Activated naive CD8-positive, alpha-beta T cell treated with anti-CD3 and anti-CD28 coated beads, Interleukin-2, amount 50 U/mL, for 24 hours (primary cell): ENCODE data around the gene ACAN.

Experiments
- ATAC-seq: fragments of 150-1000 bp; cut with Tn5 transposase; one replicate; pipeline ENCODE4 v1.10.0; 2021
- DNase-seq: peaks from one replicate; pipeline ENCODE4 v3.0.0; 2021
- H3K27ac Mint-ChIP-seq: one replicate; pipeline ENCODE4 v1.8.0; 2021; ENCODE audit warnings: mild to moderate bottlenecking, mixed read lengths
- H3K27me3 Mint-ChIP-seq: one replicate; pipeline ENCODE4 v1.8.0; 2021; ENCODE audit warnings: mixed read lengths
- H3K36me3 Mint-ChIP-seq: one replicate; pipeline ENCODE4 v1.8.0; 2021; ENCODE audit warnings: low read depth, mixed read lengths
- H3K4me1 Mint-ChIP-seq: one replicate; pipeline ENCODE4 v1.8.0; 2021; ENCODE audit warnings: mixed read lengths
- H3K4me3 Mint-ChIP-seq: one replicate; pipeline ENCODE4 v1.8.0; 2021; ENCODE audit warnings: mild to moderate bottlenecking, moderate library complexity, mixed read lengths
- H3K9me3 Mint-ChIP-seq: one replicate; pipeline ENCODE4 v1.8.0; 2021; ENCODE audit warnings: mixed read lengths

ACAN gene

GRCh38 chr15:88842156-88842555 lies 38.9 kb downstream of the ACAN start:
- Mint-ChIP-seq H3K4me3 (no peak overlapping the region), H3K4me1 (peaks cover 14% of the 10 kb centered on the region), H3K36me3 (no peaks in the 10 kb centered on the region), H3K27me3 (no peaks in the 10 kb centered on the region), H3K27ac (no peak overlapping the region), H3K9me3 (no peaks in the 10 kb centered on the region)
- no peak for ATAC-seq
- DNase-seq = no peak

DNA sequence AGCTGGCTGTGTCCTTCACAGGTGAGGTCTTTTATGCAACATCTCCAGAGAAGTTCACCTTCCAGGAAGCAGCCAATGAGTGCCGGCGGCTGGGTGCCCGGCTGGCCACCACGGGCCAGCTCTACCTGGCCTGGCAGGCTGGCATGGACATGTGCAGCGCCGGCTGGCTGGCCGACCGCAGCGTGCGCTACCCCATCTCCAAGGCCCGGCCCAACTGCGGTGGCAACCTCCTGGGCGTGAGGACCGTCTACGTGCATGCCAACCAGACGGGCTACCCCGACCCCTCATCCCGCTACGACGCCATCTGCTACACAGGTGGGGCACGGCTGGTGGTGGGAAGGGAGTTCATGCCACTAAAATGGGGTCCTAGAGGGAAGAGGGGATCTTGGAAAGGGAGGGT lies 40.1 kb downstream of the ACAN start:
- Mint-ChIP-seq H3K9me3 (no peaks in the 10 kb centered on the region), H3K4me1 (peaks cover 14% of the 10 kb centered on the region), H3K27me3 (no peaks in the 10 kb centered on the region), H3K27ac (no peak overlapping the region), H3K4me3 (no peak overlapping the region), H3K36me3 (no peaks in the 10 kb centered on the region)
- ATAC-seq (no peak), DNase-seq (no peak)

GRCh38 chr15:88844749-88845386 lies 41.6 kb downstream of the ACAN start:
- Mint-ChIP-seq H3K36me3 (no peaks in the 10 kb centered on the region), H3K27ac (peak overlapping the region; percentile 62), H3K4me3 (no peak overlapping the region), H3K4me1 (peaks cover 14% of the 10 kb centered on the region), H3K9me3 (no peaks in the 10 kb centered on the region), H3K27me3 (no peaks in the 10 kb centered on the region)
- peak; percentile 78 for ATAC-seq
- no peak for DNase-seq

GRCh38 chr15:88845616-88846015 lies 42.4 kb downstream of the ACAN start:
- DNase-seq (no peak), ATAC-seq (no peak)
- Mint-ChIP-seq H3K4me1 (peaks cover 14% of the 10 kb centered on the region), H3K27ac (no peak overlapping the region), H3K27me3 (no peaks in the 10 kb centered on the region), H3K36me3 (no peaks in the 10 kb centered on the region), H3K4me3 (no peak overlapping the region), H3K9me3 (no peaks in the 10 kb centered on the region)

DNA sequence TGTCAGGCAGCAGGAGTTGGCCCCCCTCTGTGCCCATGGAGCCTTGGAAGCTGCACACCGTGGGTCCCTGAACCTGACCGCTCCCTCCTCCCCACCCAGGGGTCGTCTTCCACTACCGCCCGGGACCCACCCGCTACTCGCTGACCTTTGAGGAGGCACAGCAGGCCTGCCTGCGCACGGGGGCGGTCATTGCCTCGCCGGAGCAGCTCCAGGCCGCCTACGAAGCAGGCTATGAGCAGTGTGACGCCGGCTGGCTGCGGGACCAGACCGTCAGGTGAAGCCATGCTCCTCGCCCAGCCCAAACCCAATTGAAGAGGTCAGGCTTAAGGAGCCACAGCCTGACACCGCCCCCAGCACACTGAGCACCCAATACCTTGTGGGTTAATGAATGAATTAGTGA lies 43.9 kb downstream of the ACAN start:
- Mint-ChIP-seq H3K36me3 (no peaks in the 10 kb centered on the region), H3K4me3 (no peak overlapping the region), H3K9me3 (no peaks in the 10 kb centered on the region), H3K27ac (no peak overlapping the region), H3K4me1 (peaks cover 14% of the 10 kb centered on the region), H3K27me3 (peaks cover 3% of the 10 kb centered on the region)
- ATAC-seq (no peak), DNase-seq (no peak)

- Mint-ChIP-seq H3K9me3 (no peaks in the 10 kb centered on the region), H3K4me1 (peaks cover 14% of the 10 kb centered on the region), H3K36me3 (no peaks in the 10 kb centered on the region), H3K27me3 (peaks cover 3% of the 10 kb centered on the region), H3K27ac (no peak overlapping the region), H3K4me3 (no peak overlapping the region)
- ATAC-seq = no peak
- DNase-seq = no peak
These were observed 45.0 kb downstream of the ACAN start for GRCh38 chr15:88848203-88848602.

DNA sequence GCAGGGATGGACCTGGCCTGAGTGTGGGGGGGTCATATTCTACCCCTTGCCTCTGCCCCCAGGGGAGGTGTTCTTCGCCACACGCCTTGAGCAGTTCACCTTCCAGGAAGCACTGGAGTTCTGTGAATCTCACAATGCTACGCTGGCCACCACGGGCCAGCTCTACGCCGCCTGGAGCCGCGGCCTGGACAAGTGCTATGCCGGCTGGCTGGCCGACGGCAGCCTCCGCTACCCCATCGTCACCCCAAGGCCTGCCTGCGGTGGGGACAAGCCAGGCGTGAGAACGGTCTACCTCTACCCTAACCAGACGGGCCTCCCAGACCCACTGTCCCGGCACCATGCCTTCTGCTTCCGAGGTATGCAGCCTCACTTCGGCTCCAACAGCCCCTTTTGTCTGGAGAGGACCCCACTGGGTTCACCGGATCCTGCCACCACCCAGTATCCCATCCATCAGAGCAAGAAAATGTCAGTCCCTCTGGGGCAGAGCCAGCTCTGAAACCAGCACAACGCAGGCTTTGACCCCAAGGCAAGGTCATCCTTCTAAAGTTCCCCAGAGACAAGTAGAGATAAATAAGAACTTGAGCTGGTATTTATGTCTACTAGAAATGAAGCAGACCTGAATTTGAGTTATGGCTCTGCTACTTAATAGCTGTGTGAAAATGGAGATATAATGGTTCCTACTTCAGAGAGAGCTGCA lies 46.3 kb downstream of the ACAN start:
- H3K27me3 Mint-ChIP-seq = peaks cover 3% of the 10 kb centered on the region
- DNase-seq (no peak), ATAC-seq (no peak)
- peaks cover 9% of the 10 kb centered on the region for H3K4me1 Mint-ChIP-seq
- peaks cover 1% of the 10 kb centered on the region for H3K36me3 Mint-ChIP-seq
- no peak overlapping the region for H3K4me3 Mint-ChIP-seq
- peaks cover 8% of the 10 kb centered on the region for H3K9me3 Mint-ChIP-seq
- no peak overlapping the region for H3K27ac Mint-ChIP-seq

- no peak for ATAC-seq
- Mint-ChIP-seq H3K4me3 (no peak overlapping the region), H3K27me3 (peaks cover 3% of the 10 kb centered on the region), H3K9me3 (peaks cover 11% of the 10 kb centered on the region), H3K4me1 (no peaks in the 10 kb centered on the region), H3K36me3 (peaks cover 4% of the 10 kb centered on the region), H3K27ac (no peak overlapping the region)
- DNase-seq = no peak
These were observed 49.2 kb downstream of the ACAN start for GRCh38 chr15:88852476-88852875.

DNA sequence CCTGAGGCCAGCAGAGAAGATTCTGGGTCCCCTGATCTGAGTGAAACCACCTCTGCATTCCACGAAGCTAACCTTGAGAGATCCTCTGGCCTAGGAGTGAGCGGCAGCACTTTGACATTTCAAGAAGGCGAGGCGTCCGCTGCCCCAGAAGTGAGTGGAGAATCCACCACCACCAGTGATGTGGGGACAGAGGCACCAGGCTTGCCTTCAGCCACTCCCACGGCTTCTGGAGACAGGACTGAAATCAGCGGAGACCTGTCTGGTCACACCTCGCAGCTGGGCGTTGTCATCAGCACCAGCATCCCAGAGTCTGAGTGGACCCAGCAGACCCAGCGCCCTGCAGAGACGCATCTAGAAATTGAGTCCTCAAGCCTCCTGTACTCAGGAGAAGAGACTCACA lies 55.7 kb downstream of the ACAN start:
- H3K9me3 Mint-ChIP-seq = peaks cover 7% of the 10 kb centered on the region
- no peak overlapping the region for H3K4me3 Mint-ChIP-seq
- H3K36me3 Mint-ChIP-seq = peaks cover 4% of the 10 kb centered on the region
- H3K27ac Mint-ChIP-seq = no peak overlapping the region
- no peaks in the 10 kb centered on the region for H3K27me3 Mint-ChIP-seq
- ATAC-seq = no peak
- no peaks in the 10 kb centered on the region for H3K4me1 Mint-ChIP-seq
- no peak for DNase-seq

DNA sequence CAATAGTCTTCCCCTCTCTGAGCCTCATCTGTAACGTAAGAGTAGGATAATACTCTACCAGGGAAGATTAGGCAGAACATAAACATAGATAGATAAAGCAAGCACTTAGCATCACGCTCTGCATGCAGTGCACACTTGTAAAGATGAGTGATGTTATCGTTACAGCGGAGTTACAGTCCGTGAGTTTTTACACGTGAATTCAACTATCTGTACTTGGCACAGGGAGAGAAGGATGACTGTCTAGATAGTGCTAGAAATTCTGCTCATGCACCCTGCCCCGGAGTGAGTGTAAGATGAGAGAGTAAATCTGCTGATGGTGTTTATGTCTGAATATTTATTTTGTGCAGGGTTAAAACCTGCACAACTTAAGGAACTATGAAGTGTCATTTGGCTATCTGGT lies 56.3 kb downstream of the ACAN start:
- Mint-ChIP-seq H3K27ac (no peak overlapping the region), H3K36me3 (peaks cover 3% of the 10 kb centered on the region), H3K4me3 (no peak overlapping the region), H3K4me1 (no peaks in the 10 kb centered on the region), H3K27me3 (no peaks in the 10 kb centered on the region), H3K9me3 (peaks cover 3% of the 10 kb centered on the region)
- DNase-seq (no peak), ATAC-seq (no peak)

DNA sequence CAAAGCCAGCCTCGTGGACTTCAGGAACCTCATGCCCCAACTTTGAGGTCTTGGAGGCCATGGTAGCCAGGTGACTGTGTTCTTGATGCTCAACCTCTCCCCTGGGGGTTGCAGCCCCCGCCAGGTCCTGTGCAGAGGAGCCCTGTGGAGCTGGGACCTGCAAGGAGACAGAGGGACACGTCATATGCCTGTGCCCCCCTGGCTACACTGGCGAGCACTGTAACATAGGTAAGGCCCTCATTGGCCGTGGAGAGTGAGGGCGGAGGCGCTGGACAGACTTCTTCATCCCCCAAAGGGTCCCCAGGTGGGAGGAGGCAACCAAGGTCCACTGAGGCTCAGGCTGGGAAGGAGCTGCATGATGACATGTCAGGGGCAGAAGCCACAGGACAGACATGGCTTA lies 57.0 kb downstream of the ACAN start:
- Mint-ChIP-seq H3K4me3 (no peak overlapping the region), H3K36me3 (no peaks in the 10 kb centered on the region), H3K27me3 (no peaks in the 10 kb centered on the region), H3K27ac (no peak overlapping the region), H3K9me3 (no peaks in the 10 kb centered on the region), H3K4me1 (no peaks in the 10 kb centered on the region)
- ATAC-seq = no peak
- no peak for DNase-seq

- no peaks in the 10 kb centered on the region for H3K9me3 Mint-ChIP-seq
- no peaks in the 10 kb centered on the region for H3K36me3 Mint-ChIP-seq
- no peak overlapping the region for H3K4me3 Mint-ChIP-seq
- H3K27me3 Mint-ChIP-seq = no peaks in the 10 kb centered on the region
- no peaks in the 10 kb centered on the region for H3K4me1 Mint-ChIP-seq
- H3K27ac Mint-ChIP-seq = no peak overlapping the region
- ATAC-seq (no peak), DNase-seq (no peak)
These were observed 60.2 kb downstream of the ACAN start for GRCh38 chr15:88863412-88863811.

DNA sequence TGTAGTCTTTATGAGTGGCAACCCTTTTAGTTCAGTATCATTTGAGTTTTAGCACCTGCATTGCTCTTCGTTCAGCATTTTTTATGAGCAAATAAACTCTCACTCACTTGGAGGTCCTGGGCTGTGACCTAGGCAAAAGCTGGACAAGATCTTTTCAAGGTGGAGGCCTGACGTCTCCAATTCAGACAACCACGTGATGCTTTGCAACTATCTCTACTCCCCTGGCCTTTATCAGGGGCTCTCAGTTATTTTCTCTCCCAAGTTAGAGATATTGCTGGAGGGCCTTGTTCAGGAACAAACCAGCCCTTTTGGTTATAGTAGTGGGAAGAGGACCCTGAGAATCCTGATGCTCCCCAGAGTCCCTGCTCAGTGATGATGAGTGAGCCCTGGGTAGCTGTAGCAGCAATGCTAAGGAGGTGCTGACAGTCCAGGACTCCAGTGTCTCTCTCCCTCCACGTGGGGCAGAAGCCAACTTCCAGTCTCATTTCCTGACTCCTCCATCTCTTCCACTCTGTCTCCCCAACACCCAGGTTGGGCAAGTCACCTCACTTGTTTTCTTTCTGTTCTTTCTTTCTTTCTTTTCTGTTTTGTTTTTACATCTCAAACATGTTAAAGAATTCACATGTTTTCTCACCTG lies 61.7 kb downstream of the ACAN start:
- no peaks in the 10 kb centered on the region for H3K36me3 Mint-ChIP-seq
- no peaks in the 10 kb centered on the region for H3K27me3 Mint-ChIP-seq
- H3K27ac Mint-ChIP-seq = no peak overlapping the region
- no peak for ATAC-seq
- no peak overlapping the region for H3K4me3 Mint-ChIP-seq
- no peaks in the 10 kb centered on the region for H3K9me3 Mint-ChIP-seq
- H3K4me1 Mint-ChIP-seq = no peaks in the 10 kb centered on the region
- DNase-seq = no peak

GRCh38 chr15:88865498-88866099 lies 62.4 kb downstream of the ACAN start:
- no peak for ATAC-seq

DNA sequence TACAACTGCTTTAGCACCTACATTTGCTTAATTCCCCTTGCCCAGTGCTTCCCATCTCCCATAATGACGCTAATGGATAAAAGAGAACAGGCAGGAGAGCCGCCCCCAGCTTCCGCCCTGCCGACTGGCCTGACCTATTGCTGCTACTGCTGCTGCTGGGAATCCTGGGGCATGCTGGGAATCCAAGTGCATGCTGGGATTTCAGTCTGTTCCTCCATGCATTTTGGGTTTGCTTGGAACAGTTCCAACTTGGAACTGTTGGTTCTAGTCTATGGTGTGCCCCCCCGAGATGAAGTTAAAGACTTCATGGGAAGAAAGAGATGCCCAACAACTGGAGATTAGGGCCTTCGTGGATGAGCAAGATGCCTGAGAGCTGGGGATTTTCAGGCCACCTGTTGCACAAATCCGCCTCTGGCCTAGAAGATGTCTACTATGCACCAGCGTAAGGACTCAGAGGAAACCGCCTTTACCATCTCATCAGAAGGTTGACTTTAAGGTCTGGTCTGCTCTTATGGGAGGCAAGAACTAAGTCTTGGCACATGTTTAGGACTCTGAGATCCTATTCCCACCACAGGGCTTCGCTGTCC lies 63.2 kb downstream of the ACAN start:
- Mint-ChIP-seq H3K36me3 (no peaks in the 10 kb centered on the region), H3K4me3 (no peak overlapping the region), H3K4me1 (no peaks in the 10 kb centered on the region), H3K27me3 (no peaks in the 10 kb centered on the region), H3K27ac (no peak overlapping the region), H3K9me3 (no peaks in the 10 kb centered on the region)
- ATAC-seq (no peak), DNase-seq (no peak)

More at GRCh38 chr15:88865498-88866099, 62.4 kb downstream of the ACAN start:
- Mint-ChIP-seq H3K9me3 (no peaks in the 10 kb centered on the region), H3K4me1 (no peaks in the 10 kb centered on the region), H3K4me3 (no peak overlapping the region), H3K27ac (no peak overlapping the region), H3K27me3 (no peaks in the 10 kb centered on the region), H3K36me3 (no peaks in the 10 kb centered on the region)
- no peak for DNase-seq
